IMR-90 (cell line): ENCODE data around the gene MYL6.

Source experiments
- CEBPB ChIP-seq: IDR thresholded peaks from 2 replicates; pipeline ENCODE4 v1.6.1; 2012; ENCODE audit warnings: low read depth, low read length, improper control_type of control experiment
- MAFK ChIP-seq: IDR thresholded peaks from 2 replicates; pipeline ENCODE4 v1.6.1; 2012; ENCODE audit warnings: low read depth, low read length, improper control_type of control experiment
- MAZ ChIP-seq: IDR thresholded peaks from 2 replicates; pipeline ENCODE4 v1.6.1; 2012; ENCODE audit warnings: low read depth, mild to moderate bottlenecking, low read length, improper control_type of control experiment, moderate library complexity, borderline replicate concordance
- NFE2L2 ChIP-seq: fragments of 150-350 bp; IDR thresholded peaks from 2 replicates; pipeline ENCODE4 v1.6.1; 2016; ENCODE audit warnings: low read depth, mild to moderate bottlenecking, low read length
- POLR2A ChIP-seq: IDR thresholded peaks from 2 replicates; pipeline ENCODE4 v1.6.1; 2012; ENCODE audit warnings: mild to moderate bottlenecking, low read depth, low read length
- RAD21 ChIP-seq: IDR thresholded peaks from 2 replicates; pipeline ENCODE4 v1.6.1; 2012; ENCODE audit warnings: low read length, improper control_type of control experiment
- SMC3 ChIP-seq: fragments of 150-350 bp; IDR thresholded peaks from 2 replicates; pipeline ENCODE4 v1.6.1; 2016; ENCODE audit warnings: low read depth, mild to moderate bottlenecking, antibody characterized with exemption, low read length, moderate library complexity
- TF ChIP-seq, protein P1 (sequence below): conservative IDR thresholded peaks from 2 replicates; pipeline ENCODE4 v1.5.1; 2012; ENCODE audit warnings: mild to moderate bottlenecking, low read depth, low read length, improper control_type of control experiment
- TF ChIP-seq, protein P2 (sequence below): fragments of 150-350 bp; IDR thresholded peaks from 2 replicates; pipeline ENCODE4 v1.6.1; 2016; ENCODE audit warnings: low read depth, mild to moderate bottlenecking, low read length, moderate library complexity, borderline replicate concordance
- TF ChIP-seq, protein P3 (sequence below): fragments of 150-350 bp; IDR thresholded peaks from 2 replicates; pipeline ENCODE4 v1.6.1; 2017; ENCODE audit warnings: mild to moderate bottlenecking, antibody characterized with exemption, low read length, low read depth

DNA sequence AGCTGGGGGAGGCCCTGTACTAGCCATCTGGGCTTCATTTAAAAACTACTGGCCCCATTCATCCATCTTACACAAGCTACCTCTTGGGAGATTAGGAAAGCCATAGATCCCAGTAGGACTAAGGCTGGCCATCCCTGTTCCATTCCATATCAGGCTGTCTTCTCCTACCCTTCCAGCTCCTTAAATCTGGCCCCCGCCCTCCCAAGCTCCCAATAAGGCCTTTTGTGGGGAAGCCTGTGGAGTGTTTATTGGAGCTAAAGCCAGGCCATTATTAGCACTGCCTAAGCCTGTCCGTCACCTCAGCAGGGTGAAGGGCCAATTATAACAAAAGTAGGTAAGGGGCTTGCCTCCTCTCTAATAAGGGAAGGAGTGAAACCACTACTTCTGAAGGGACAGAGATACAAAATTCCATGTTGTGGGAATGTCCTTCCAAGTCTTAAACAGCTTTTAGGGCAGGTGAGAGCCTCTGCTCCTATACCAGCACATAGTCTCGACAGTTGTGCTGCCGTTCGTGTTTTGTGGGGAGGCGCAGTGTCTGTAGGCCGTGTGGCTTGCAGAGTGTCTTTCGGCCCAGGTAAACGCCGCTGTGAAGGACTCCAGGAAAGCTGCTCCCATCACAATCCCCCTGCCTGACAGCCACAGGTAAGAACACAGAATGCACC lies 3.7 kb downstream of the MYL6 start:
- TF ChIP-seq, protein P1, sequence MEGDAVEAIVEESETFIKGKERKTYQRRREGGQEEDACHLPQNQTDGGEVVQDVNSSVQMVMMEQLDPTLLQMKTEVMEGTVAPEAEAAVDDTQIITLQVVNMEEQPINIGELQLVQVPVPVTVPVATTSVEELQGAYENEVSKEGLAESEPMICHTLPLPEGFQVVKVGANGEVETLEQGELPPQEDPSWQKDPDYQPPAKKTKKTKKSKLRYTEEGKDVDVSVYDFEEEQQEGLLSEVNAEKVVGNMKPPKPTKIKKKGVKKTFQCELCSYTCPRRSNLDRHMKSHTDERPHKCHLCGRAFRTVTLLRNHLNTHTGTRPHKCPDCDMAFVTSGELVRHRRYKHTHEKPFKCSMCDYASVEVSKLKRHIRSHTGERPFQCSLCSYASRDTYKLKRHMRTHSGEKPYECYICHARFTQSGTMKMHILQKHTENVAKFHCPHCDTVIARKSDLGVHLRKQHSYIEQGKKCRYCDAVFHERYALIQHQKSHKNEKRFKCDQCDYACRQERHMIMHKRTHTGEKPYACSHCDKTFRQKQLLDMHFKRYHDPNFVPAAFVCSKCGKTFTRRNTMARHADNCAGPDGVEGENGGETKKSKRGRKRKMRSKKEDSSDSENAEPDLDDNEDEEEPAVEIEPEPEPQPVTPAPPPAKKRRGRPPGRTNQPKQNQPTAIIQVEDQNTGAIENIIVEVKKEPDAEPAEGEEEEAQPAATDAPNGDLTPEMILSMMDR = no peak
- no peak for TF ChIP-seq NFE2L2
- TF ChIP-seq MAFK = no peak
- TF ChIP-seq, protein P2, sequence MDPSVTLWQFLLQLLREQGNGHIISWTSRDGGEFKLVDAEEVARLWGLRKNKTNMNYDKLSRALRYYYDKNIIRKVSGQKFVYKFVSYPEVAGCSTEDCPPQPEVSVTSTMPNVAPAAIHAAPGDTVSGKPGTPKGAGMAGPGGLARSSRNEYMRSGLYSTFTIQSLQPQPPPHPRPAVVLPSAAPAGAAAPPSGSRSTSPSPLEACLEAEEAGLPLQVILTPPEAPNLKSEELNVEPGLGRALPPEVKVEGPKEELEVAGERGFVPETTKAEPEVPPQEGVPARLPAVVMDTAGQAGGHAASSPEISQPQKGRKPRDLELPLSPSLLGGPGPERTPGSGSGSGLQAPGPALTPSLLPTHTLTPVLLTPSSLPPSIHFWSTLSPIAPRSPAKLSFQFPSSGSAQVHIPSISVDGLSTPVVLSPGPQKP = no peak
- TF ChIP-seq RAD21 = no peak
- no peak for TF ChIP-seq POLR2A
- TF ChIP-seq, protein P3, sequence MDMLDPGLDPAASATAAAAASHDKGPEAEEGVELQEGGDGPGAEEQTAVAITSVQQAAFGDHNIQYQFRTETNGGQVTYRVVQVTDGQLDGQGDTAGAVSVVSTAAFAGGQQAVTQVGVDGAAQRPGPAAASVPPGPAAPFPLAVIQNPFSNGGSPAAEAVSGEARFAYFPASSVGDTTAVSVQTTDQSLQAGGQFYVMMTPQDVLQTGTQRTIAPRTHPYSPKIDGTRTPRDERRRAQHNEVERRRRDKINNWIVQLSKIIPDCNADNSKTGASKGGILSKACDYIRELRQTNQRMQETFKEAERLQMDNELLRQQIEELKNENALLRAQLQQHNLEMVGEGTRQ = no peak
- TF ChIP-seq CEBPB = no peak
- no peak for TF ChIP-seq MAZ
- TF ChIP-seq SMC3 = no peak
